ENCODE results near the gene STEAP2. TPM values are rescaled to one million over a fixed set of nuclear protein-coding genes. Genes with fewer than 3 reads are reported as not detected.

STEAP2 gene
- polyA plus RNA-seq, 1 experiment: 6.4 TPM

DNA sequence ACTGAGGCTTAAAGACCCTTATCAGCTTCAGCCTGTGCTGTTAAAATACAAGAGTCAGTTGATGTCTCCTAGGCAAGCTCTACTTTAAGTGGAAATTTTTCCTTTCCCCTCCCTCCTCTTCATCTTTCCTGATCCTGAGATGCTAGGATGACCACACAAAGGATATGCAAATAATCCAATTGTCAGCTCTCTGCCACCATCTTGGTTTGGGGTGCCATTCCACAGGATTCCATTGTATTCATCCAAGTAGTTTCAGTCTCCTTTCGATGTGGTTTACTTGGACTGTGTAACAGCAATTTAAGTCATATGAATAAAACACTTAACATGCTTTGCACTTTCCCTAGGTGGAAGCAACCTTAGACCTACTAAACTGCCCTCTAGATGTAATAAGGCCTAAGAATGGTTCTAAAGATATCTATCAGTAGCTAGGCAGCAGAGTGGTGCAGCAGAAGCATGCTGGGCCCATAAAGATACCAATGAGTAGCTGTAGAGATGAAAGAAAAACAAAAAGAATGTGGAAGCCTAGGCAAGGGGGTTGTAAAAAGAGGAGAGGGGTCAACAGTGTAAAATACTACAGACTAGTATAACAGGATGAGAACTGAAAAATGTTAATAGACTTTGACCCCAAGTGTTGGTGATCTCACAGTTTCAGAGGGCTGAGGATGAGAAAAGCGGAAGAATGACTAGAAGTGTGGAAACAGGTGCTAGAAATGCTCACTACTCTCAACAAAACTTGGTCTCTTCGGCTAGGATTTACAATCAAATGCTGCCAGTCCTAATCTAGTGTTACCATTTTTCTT, 31.0 kb downstream of the STEAP2 start:
- no peaks in the 10 kb centered on the region for H3K27me3 ChIP-seq (ENCODE audit: control insufficient read depth, insufficient read depth, low read length)
- H3K27ac ChIP-seq (ENCODE audit: low read depth, low read length): no peak overlapping the region
- ChIA-PET POLR2A (interaction anchor here (0.6 kb wide), 1 partner anchor 18 kb away, joined by 4 read pairs; no protein-coding TSS in a partner anchor), CTCF (interaction anchor here (0.9 to 1.2 kb wide), 3 partner anchors 10 to 89 kb away, joined by 3 to 6 read pairs (median 3); partner anchors contain the start of gene STEAP2)
- no peak overlapping the region for H3K4me3 ChIP-seq (ENCODE audit: low read depth, low read length)
- DNase-seq (ENCODE audit: low read depth, low spot score): no peak
- TF ChIP-seq CTCF (IDR thresholded peaks at IDR 0.05; ENCODE audit: low read depth, low read length): no peak
- H3K9me3 ChIP-seq (ENCODE audit: control insufficient read depth, insufficient read depth, low read length): no peaks in the 10 kb centered on the region; the same call in 1 of the 2 replicates

DNA sequence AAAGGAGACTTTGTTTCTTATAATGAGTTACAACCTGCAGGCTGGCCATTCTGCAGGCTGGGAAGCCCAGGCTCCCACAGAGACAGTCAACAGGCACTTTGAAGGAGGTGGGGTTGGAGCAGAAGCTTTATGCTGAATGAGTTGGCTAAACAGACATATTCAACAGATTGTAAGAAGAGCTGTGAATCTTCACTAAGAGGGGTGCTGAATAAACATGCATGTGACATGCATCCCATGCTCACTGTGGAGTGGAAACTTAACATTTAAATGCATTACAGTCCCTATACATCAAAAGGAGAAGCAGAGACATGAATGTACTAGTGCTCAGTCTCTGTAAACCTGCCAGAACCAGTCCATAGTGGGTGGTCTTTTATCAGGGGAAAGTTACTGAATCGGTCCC, 32.0 kb downstream of the STEAP2 start:
- no peaks in the 10 kb centered on the region; the same call in 1 of the 2 replicates for H3K9me3 ChIP-seq (ENCODE audit: control insufficient read depth, insufficient read depth, low read length)
- no peak for TF ChIP-seq CTCF (IDR thresholded peaks at IDR 0.05; ENCODE audit: low read depth, low read length)
- CTCF ChIA-PET: interaction anchor here (0.9 to 1.2 kb wide), 3 partner anchors 11 to 90 kb away, joined by 3 to 6 read pairs (median 3); partner anchors contain the start of gene STEAP2
- H3K27me3 ChIP-seq (ENCODE audit: control insufficient read depth, insufficient read depth, low read length): no peaks in the 10 kb centered on the region
- DNase-seq (ENCODE audit: low read depth, low spot score): no peak
- H3K4me3 ChIP-seq (ENCODE audit: low read depth, low read length): no peak overlapping the region
- POLR2A ChIA-PET: no interaction called here
- no peak overlapping the region for H3K27ac ChIP-seq (ENCODE audit: low read depth, low read length)

- Histone ChIP-seq H3K27ac (ENCODE audit: low read depth, low read length) (no peak overlapping the region), H3K27me3 (ENCODE audit: control insufficient read depth, insufficient read depth, low read length) (no peaks in the 10 kb centered on the region), H3K9me3 (ENCODE audit: control insufficient read depth, insufficient read depth, low read length) (no peaks in the 10 kb centered on the region; the same call in 1 of the 2 replicates), H3K4me3 (ENCODE audit: low read depth, low read length) (peak overlapping the region; percentile 90)
- no peak for TF ChIP-seq CTCF (IDR thresholded peaks at IDR 0.05; ENCODE audit: low read depth, low read length)
- ChIA-PET POLR2A (no interaction called here), CTCF (interaction anchor here (0.6 to 0.9 kb wide), 3 partner anchors 33 to 184 kb away, joined by 3 to 4 read pairs (median 4); partner anchors contain the start of genes STEAP1 and STEAP2)
- DNase-seq (ENCODE audit: low read depth, low spot score): no peak
Measured at GRCh38 chr7:90244565-90244908, 33.0 kb downstream of the STEAP2 start.

- peak; percentile 42; the same call in 1 of the 2 replicates for TF ChIP-seq CTCF (IDR thresholded peaks at IDR 0.05; ENCODE audit: low read depth, low read length)
- CTCF ChIA-PET: interaction anchor here (0.7 to 1.6 kb wide), 5 partner anchors 34 to 183 kb away, joined by 3 to 6 read pairs (median 4); partner anchors contain the start of genes STEAP1 and STEAP2
- POLR2A ChIA-PET: no interaction called here
- Histone ChIP-seq H3K4me3 (ENCODE audit: low read depth, low read length) (peak within 1 kb of the TSS; percentile 90), H3K27me3 (ENCODE audit: control insufficient read depth, insufficient read depth, low read length) (no peaks in the 10 kb centered on the region), H3K9me3 (ENCODE audit: control insufficient read depth, insufficient read depth, low read length) (no peaks in the 10 kb centered on the region; the same call in 1 of the 2 replicates), H3K27ac (ENCODE audit: low read depth, low read length) (no peak within 1 kb of the TSS)
- DNase-seq (ENCODE audit: low read depth, low spot score): peak; percentile 50
Measured at GRCh38 chr7:90244909-90245851, 33.6 kb downstream of the STEAP2 start, which contains the start of gene CFAP69. TSS of gene CFAP69 (plus strand) at chr7:90245174. CDS start at chr7:90245425, 251 bp downstream.

Data from AG04450 (cell line).